HG02852 (cell line): Measurements from ENCODE around the gene DLGAP3.
"Not testable (repeated sequence)": the region's sequence is repeated elsewhere in the genome, so short reads cannot be mapped to it uniquely, and the experiment has no call there.

Experiments
- ATAC-seq: cut with Tn5 transposase; IDR thresholded peaks from one replicate; pipeline ENCODE4 v1.9.1; 2021; ENCODE audit warnings: mild to moderate bottlenecking, moderate library complexity; ENCODE audit not compliant: unreplicated experiment

DLGAP3 gene

GRCh38 chr1:34929497-34929852 is at the start of gene DLGAP3:
TSS of gene DLGAP3 (minus strand) at chr1:34929650. CDS start at chr1:34905383, 24,267 bp downstream.
- ATAC-seq = no peak

DNA sequence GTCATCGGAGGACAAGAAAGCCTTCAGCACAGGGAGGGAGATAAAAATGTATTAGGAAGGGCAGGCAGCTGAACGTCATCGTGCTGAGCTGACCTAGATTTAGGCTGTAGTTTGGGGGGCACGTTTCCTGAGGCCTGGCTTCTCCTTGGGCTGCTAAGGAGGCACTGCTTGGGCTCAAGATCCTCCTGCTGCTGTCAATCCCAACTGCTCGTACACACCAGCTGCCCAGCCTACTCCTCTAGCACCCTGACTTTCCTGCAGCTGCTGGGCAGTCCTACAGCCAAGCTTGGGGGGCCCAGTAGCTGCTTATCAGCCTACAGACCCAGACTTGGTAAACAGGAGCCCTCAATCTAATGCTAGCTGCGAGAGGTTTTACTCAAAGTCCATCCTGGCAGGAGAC is 49.5 kb upstream of the DLGAP3 start:
- ATAC-seq = no peak

DNA sequence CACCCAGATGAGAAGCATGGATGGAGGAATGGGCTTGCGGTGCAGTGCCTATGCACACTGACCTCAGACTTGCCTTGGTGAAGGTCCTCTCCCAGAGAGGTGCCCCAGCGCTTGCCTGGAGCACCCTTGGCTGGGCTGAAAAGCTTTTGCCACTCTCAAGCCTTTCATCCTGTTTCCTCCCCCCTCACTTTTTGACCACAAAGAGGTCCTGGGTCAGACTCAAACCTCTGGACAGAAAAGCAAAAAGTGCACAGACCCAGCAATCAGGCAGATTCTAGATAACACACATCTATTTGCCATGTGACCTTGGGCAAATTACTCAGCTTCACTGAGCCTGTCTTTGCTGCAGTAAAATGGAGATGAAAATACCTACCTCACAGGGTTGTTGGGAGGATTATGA is 48.4 kb upstream of the DLGAP3 start:
- ATAC-seq = no peak

- no peak for ATAC-seq
Measured at GRCh38 chr1:34977210-34977471, 47.7 kb upstream of the DLGAP3 start.

DNA sequence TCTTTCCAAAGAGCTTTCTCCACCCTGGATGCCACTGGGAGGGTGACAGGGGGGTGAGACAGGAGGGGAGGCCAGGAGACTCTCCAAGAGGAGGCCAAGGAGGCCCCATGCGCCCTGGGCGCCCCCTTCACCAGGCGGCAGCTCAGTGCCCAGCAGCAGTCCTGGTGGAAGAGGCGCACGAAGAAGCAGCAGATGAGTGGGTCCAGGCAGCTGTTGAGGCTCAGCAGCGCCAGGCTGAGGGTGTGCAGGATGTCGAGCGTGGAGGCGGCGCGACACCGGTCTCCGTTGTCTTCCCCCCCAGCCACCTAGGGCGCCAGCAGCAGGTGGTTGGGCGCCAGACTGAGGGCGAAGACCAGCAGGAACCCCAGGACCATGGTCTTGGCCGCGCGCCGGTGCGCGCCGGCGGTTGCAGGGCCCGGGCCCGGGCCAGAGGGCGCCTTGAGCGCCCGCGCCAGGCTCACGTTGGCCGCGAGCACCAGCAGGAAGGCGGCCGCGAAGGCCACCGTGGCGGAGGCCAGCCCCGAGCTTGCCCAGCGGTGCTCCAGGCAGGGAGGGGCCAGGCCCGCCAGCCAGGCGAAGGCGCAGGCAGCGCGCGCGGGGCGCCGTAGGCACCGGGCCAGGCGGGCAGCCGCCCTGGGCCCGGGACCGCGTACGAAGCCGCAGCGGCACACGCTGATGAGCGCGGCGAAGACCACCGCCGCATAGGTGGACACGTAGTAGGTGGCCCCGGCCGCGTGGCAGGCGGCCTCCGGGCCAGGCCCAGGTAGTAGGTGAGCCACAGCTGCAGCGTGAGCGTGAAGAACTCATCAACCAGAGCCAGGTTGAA is 47.1 kb upstream of the DLGAP3 start:
- ATAC-seq = no peak

- no peak for ATAC-seq
Measured at GRCh38 chr1:34975771-34976170, 46.3 kb upstream of the DLGAP3 start.

DNA sequence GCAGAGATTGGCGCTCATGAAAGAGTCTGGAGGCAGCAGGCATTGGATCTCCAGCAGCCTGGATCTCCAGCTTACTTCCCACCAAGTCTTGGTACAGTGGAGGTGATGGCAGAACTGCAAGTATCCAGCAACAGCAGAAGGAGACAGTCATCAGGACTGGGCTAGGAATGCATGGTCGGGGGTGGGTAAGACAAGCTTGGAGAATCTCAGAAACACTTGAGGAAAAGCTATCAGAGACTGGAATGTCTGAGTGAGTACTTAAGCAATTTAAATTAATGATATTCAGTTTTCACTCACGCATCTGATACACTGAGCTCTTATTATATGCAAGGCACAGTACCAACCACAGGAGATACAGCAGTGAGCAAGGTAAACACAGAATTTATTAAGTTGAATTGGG is 45.9 kb upstream of the DLGAP3 start:
- ATAC-seq = no peak

- ATAC-seq = no peak
Measured at GRCh38 chr1:34974626-34975025, 45.2 kb upstream of the DLGAP3 start.

GRCh38 chr1:34973326-34973725 is 43.9 kb upstream of the DLGAP3 start:
- ATAC-seq = no peak

GRCh38 chr1:34970829-34971228 is 41.4 kb upstream of the DLGAP3 start:
- ATAC-seq = no peak

GRCh38 chr1:34970220-34970735 is 40.8 kb upstream of the DLGAP3 start:
- no peak for ATAC-seq

- not testable (repeated sequence) for ATAC-seq
Measured at GRCh38 chr1:34968297-34968696, 38.8 kb upstream of the DLGAP3 start.

DNA sequence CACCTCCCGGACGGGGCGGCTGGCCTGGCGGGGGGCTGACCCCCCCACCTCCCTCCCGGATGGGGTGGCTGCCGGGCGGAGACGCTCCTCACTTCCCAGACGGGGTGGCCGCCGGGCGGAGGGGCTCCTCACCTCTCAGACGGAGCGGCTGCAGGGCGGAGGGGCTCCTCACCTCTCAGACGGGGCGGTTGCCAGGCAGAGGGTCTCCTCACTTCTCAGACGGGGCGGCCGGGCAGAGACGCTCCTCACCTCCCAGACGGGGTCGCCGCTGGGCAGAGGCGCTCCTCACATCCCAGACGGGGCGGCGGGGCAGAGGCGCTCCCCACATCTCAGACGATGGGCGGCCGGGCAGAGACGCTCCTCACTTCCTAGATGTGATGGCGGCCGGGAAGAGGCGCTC is 38.2 kb upstream of the DLGAP3 start:
- not testable (repeated sequence) for ATAC-seq

- no peak for ATAC-seq
Measured at GRCh38 chr1:34965597-34965996, 36.1 kb upstream of the DLGAP3 start.

DNA sequence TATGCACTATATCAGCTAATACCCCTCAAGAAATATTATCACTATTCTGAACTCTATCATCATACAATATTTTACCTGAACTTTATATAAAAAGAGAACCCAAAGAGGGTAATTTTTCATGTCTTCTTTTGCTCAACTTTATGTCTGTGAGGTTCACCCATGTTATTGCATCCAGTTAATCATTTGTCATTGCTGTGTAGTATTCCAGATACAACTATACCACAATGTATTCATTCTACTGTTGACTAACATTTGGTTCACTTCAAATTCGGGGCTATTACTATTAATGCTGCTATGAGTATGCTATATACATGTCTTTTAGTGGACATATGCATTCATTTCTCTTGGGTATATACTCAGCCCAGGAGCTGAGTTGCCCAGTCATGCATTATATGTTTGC is 21.0 kb upstream of the DLGAP3 start:
- ATAC-seq = no peak

DNA sequence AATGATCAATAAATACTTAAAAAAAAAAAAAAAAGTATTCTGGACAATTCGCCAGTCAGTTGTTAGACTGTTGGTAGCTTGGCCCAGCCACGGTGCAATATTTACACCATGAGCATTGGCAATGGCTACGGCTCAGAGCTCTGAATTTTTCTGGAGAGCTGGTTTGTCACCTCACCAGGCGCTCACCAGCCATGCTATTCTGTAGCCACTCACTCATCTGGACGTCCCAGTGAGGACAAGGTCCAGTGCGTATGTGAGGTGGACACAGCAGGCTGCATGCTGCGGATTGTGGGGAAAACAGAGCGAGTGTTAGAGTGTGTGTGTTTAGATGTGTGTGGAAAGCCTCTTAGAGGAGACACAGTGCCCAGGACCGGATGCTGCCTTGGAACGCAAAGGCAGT is 19.3 kb upstream of the DLGAP3 start:
- not testable (repeated sequence) for ATAC-seq

DNA sequence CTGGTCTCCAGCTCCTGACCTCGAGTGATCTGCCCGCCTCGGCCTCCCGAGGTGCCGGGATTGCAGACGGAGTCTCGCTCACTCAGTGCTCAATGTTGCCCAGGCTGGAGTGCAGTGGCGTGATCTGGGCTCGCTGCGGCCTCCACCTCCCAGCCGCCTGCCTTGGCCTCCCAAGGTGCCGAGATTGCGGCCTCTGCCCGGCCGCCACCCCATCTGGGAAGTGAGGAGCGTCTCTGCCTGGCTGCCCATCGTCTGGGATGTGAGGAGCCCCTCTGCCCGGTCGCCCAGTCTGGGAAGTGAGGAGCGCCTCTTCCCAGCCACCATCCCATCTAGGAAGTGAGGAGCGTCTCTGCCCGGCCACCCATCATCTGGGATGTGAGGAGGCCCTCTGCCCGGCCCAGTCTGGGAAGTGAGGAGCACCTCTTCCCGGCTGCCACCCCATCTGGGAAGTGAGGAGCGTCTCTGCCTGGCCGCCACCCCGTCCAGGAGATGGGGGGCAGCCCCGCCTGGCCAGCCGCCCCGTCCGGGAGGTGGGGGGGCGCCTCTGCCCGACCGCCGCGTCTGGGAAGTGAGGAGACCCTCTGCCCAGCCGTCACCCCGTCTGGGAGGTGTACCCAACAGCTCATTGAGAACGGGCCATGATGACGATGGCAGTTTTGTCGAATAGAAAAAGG is 18.3 kb upstream of the DLGAP3 start:
- ATAC-seq = not testable (repeated sequence)

DNA sequence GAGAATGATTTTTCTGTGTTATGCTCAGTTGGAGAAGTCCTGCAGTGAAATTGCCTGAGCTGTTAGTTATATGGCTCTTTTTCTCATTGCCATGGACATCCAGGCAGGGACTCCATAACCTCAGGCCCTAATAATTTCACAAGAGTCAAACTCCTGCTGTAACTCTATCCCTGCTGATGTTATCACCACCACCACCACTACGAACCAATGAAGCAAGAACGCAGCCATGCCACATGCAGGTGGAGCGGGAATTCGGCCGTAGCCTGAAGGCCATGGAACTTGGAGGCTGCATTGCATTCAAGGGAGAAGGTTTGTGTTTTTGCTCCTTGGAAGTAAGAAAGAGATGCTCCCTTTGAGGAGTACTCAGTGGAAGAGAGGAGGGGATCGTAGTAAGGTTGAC is 16.8 kb upstream of the DLGAP3 start:
- no peak for ATAC-seq

- ATAC-seq = not testable (repeated sequence)
Measured at GRCh38 chr1:34941798-34942197, 12.3 kb upstream of the DLGAP3 start.

DNA sequence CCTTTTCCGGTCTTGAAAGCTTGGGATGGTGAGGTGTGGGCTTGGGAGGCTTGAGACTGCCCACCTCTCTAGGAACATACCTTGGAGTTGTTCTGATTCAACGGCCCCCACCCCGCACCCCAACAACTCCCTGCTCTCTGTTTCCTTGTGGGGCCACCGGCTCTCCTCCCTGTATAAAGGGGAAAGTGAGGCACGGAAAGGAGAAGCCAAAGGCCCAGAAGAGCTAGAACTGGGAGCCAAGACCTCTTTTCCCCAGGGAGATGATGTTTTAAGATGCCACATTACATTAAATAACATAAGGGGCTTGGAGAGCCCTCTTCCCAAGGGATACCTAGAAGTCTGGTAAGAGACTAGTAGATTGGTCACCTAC is 1.2 kb upstream of the DLGAP3 start:
- no peak for ATAC-seq

DNA sequence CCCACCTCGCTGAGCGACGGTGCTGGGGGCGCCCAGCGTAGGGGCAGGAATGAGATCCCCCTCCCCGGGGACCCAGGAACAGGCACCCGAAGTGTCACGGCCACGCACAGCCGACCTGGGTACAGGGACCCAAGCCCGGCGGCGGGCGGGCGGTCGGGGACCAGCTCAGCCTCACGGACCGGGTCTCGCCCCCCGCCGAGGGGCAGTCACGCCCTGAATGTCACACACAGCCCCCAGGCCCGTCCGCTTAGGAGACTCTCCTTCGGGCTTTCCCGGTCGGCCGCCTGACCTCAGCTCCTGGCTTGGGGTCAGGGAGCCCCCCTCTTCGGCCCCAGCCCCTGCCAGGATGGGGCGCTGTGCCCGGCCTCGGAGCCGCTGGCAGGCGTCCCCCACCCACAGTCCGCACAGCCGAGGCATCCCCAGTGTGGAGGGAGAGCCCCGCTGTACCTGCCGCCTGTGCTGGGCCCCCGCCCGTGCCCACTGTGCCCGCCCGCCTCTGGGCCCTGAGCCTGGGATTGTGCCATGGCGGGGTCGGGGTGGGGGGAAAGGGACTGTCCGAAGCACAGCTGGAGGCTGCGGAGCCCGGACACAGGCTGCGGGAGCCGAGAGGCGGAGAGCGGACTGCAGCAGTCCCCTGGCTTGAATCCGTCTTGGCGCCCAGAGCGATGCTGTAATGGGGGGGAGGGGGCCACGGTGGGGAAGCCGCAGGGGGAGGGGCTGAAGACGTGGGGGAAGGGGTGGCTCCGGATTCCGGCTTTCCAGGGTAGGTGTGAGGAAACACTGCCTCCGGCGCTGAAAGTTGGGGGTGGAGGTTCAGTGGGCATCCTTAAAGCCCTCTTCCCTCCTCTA is 627 bp upstream of the DLGAP3 start:
- ATAC-seq = no peak
